HEK293 (cell line): ENCODE results near the gene KLF13.
A peak's percentile ranks its signal among the peaks of the same experiment; 100 is the strongest.

ENCODE experiments used
- CTCF ChIA-PET: fragments of 350-600 bp; formaldehyde crosslinking; extraction: SDS; loops from one replicate; lab custom pipeline; 2021; ENCODE audit warnings: antibody characterized with exemption; lab: Yijun Ruan, JAX
- POLR2A ChIA-PET: fragments of 300-600 bp; formaldehyde crosslinking; extraction: SDS; loops from one replicate; lab custom pipeline; 2020; ENCODE audit warnings: antibody characterized with exemption, inconsistent platforms; lab: Yijun Ruan, JAX
- H3K27ac ChIP-seq: fragments of 200-500 bp; sonication (Bioruptor generic); 2 replicates; pipeline ENCODE4 v1.5.1; 2014; ENCODE audit warnings: low read depth, low read length, control low read depth, inconsistent platforms; ENCODE audit errors: extremely low read depth
- H3K36me3 ChIP-seq, 2 experiments: fragments of 200-500 bp in 1 of 2; sonication (Bioruptor generic) in 1 of 2; 1 replicate in 1 of 2; 2 replicates in 1 of 2; pipeline ENCODE4 v1.5.1; 2014 to 2017; ENCODE audit warnings: inconsistent platforms in 2 of 2, low read length in 2 of 2; ENCODE audit not compliant: control insufficient read depth in 2 of 2, insufficient read depth in 1 of 2
- H3K4me1 ChIP-seq: fragments of 200-500 bp; sonication (Bioruptor generic); 2 replicates; pipeline ENCODE4 v1.5.1; 2014; ENCODE audit warnings: mild to moderate bottlenecking, low read length, inconsistent platforms; ENCODE audit not compliant: control insufficient read depth, insufficient read depth
- H3K4me3 ChIP-seq: 2 replicates; pipeline ENCODE4 v1.5.1; 2011; ENCODE audit warnings: low read depth, mild to moderate bottlenecking, control low read depth, low read length, moderate library complexity
- H3K9me3 ChIP-seq: fragments of 200-500 bp; sonication (Bioruptor generic); 2 replicates; pipeline ENCODE4 v1.5.1; 2014; ENCODE audit warnings: low read depth, low read length, inconsistent platforms; ENCODE audit not compliant: control insufficient read depth, insufficient read depth
- EGR2 ChIP-seq: fragments of 450-650 bp; formaldehyde crosslinking; IDR thresholded peaks from 2 replicates; pipeline ENCODE4 v1.5.1; 2016; ENCODE audit warnings: low read depth, missing biosample characterization, missing genetic modification characterization
- GLIS1 ChIP-seq: fragments of 450-650 bp; formaldehyde crosslinking; IDR thresholded peaks from 2 replicates; pipeline ENCODE4 v1.5.1; 2016; ENCODE audit warnings: missing biosample characterization, missing genetic modification characterization
- HOXC10 ChIP-seq: sonication (generic); formaldehyde crosslinking; IDR thresholded peaks from 2 replicates; pipeline ENCODE4 v1.8.1; 2023; ENCODE audit warnings: mild to moderate bottlenecking, missing genetic modification reagents
- INSM2 ChIP-seq: fragments of 450-650 bp; formaldehyde crosslinking; IDR thresholded peaks from 2 replicates; pipeline ENCODE4 v1.5.1; 2016; ENCODE audit warnings: missing biosample characterization, missing genetic modification characterization
- KLF16 ChIP-seq: fragments of 450-650 bp; formaldehyde crosslinking; IDR thresholded peaks from 2 replicates; pipeline ENCODE4 v1.5.1; 2017; ENCODE audit warnings: missing biosample characterization, missing genetic modification characterization
- MZF1 ChIP-seq: fragments of 450-650 bp; formaldehyde crosslinking; IDR thresholded peaks from 2 replicates; pipeline ENCODE4 v1.5.1; 2017; ENCODE audit warnings: missing biosample characterization, missing genetic modification characterization, borderline replicate concordance
- PRDM1 ChIP-seq: fragments of 450-650 bp; formaldehyde crosslinking; IDR thresholded peaks from 2 replicates; pipeline ENCODE4; 2016; ENCODE audit warnings: missing biosample characterization, missing genetic modification characterization
- PRDM6 ChIP-seq: fragments of 450-650 bp; formaldehyde crosslinking; IDR thresholded peaks from 2 replicates; pipeline ENCODE4 v1.5.1; 2017; ENCODE audit warnings: missing biosample characterization, missing genetic modification characterization
- RBAK ChIP-seq: fragments of 450-650 bp; formaldehyde crosslinking; IDR thresholded peaks from 2 replicates; pipeline ENCODE4 v1.5.1; 2016; ENCODE audit warnings: missing biosample characterization, missing genetic modification characterization
- ZBTB20 ChIP-seq: fragments of 450-650 bp; formaldehyde crosslinking; IDR thresholded peaks from 2 replicates; pipeline ENCODE4 v1.5.1; 2016; ENCODE audit warnings: missing biosample characterization, missing genetic modification characterization
- ZFP37 ChIP-seq: fragments of 450-650 bp; formaldehyde crosslinking; IDR thresholded peaks from 2 replicates; pipeline ENCODE4 v1.5.1; 2016; ENCODE audit warnings: missing biosample characterization, missing genetic modification characterization
- ZFP69B ChIP-seq: fragments of 450-650 bp; formaldehyde crosslinking; IDR thresholded peaks from 2 replicates; pipeline ENCODE4 v1.5.1; 2016; ENCODE audit warnings: missing biosample characterization, missing genetic modification characterization
- ZIC2 ChIP-seq: fragments of 450-650 bp; formaldehyde crosslinking; IDR thresholded peaks from 2 replicates; pipeline ENCODE4 v1.5.1; 2016; ENCODE audit warnings: missing biosample characterization, missing genetic modification characterization
- ZNF112 ChIP-seq: fragments of 450-650 bp; formaldehyde crosslinking; IDR thresholded peaks from 2 replicates; pipeline ENCODE4 v1.5.0; 2017; ENCODE audit warnings: missing biosample characterization, missing genetic modification characterization
- ZNF132 ChIP-seq: fragments of 450-650 bp; formaldehyde crosslinking; IDR thresholded peaks from 2 replicates; pipeline ENCODE4 v1.5.1; 2017; ENCODE audit warnings: missing biosample characterization, missing genetic modification characterization, borderline replicate concordance
- ZNF157 ChIP-seq: fragments of 450-650 bp; formaldehyde crosslinking; IDR thresholded peaks from 2 replicates; pipeline ENCODE4 v1.5.1; 2016; ENCODE audit warnings: missing biosample characterization, missing genetic modification characterization
- ZNF16 ChIP-seq: fragments of 450-650 bp; formaldehyde crosslinking; IDR thresholded peaks from 2 replicates; pipeline ENCODE4 v1.5.1; 2016; ENCODE audit warnings: low read depth, missing biosample characterization, missing genetic modification characterization
- ZNF169 ChIP-seq: fragments of 450-650 bp; formaldehyde crosslinking; IDR thresholded peaks from 2 replicates; pipeline ENCODE4 v1.5.1; 2016; ENCODE audit warnings: missing biosample characterization, missing genetic modification characterization
- ZNF302 ChIP-seq: fragments of 450-650 bp; formaldehyde crosslinking; IDR thresholded peaks from 2 replicates; pipeline ENCODE4 v1.5.1; 2016; ENCODE audit warnings: missing biosample characterization, missing genetic modification characterization, low read depth
- ZNF404 ChIP-seq: fragments of 450-650 bp; formaldehyde crosslinking; IDR thresholded peaks from 2 replicates; pipeline ENCODE4 v1.5.1; 2017; ENCODE audit warnings: missing biosample characterization, missing genetic modification characterization
- ZNF48 ChIP-seq: fragments of 450-650 bp; formaldehyde crosslinking; IDR thresholded peaks from 2 replicates; pipeline ENCODE4 v1.5.1; 2016; ENCODE audit warnings: missing biosample characterization, missing genetic modification characterization
- ZNF571 ChIP-seq: fragments of 450-650 bp; formaldehyde crosslinking; IDR thresholded peaks from 2 replicates; pipeline ENCODE4 v1.5.0; 2017; ENCODE audit warnings: missing biosample characterization, missing genetic modification characterization
- ZNF580 ChIP-seq: fragments of 450-650 bp; formaldehyde crosslinking; IDR thresholded peaks from 2 replicates; pipeline ENCODE4 v1.5.1; 2016; ENCODE audit warnings: missing biosample characterization, missing genetic modification characterization
- ZNF701 ChIP-seq: fragments of 450-650 bp; formaldehyde crosslinking; IDR thresholded peaks from 2 replicates; pipeline ENCODE4 v1.5.1; 2016; ENCODE audit warnings: missing biosample characterization, missing genetic modification characterization
- ZNF791 ChIP-seq: fragments of 450-650 bp; formaldehyde crosslinking; IDR thresholded peaks from 2 replicates; pipeline ENCODE4 v1.5.1; 2016; ENCODE audit warnings: missing biosample characterization, missing genetic modification characterization
- ZSCAN4 ChIP-seq: fragments of 450-650 bp; formaldehyde crosslinking; IDR thresholded peaks from 2 replicates; pipeline ENCODE4 v1.5.1; 2017; ENCODE audit warnings: missing biosample characterization, missing genetic modification characterization
- TF ChIP-seq, protein P1 (sequence below): fragments of 450-650 bp; formaldehyde crosslinking; IDR thresholded peaks from 2 replicates; pipeline ENCODE4 v1.5.1; 2016; ENCODE audit warnings: missing biosample characterization, missing genetic modification characterization, borderline replicate concordance

Gene KLF13

GRCh38 chr15:31362886-31363285 is 36.3 kb downstream of the KLF13 start:
- H3K4me3 ChIP-seq = no peak overlapping the region
- TF ChIP-seq ZNF302 (tag by site-specific recombination) = no peak
- TF ChIP-seq ZNF16 (tag by site-specific recombination) = no peak
- TF ChIP-seq ZNF701 (tag by site-specific recombination) = no peak
- TF ChIP-seq ZNF169 (tag by site-specific recombination) = no peak
- no peak for TF ChIP-seq PRDM1 (tag by site-specific recombination)
- no peak for TF ChIP-seq PRDM6 (tag by site-specific recombination)
- TF ChIP-seq ZNF157 (tag by site-specific recombination) = no peak
- TF ChIP-seq ZNF571 (tag by site-specific recombination) = no peak
- TF ChIP-seq ZNF791 (tag by site-specific recombination) = no peak
- TF ChIP-seq INSM2 (tag by site-specific recombination) = no peak
- no peak for TF ChIP-seq ZNF112
- no peak for TF ChIP-seq ZFP69B (tag by site-specific recombination)
- TF ChIP-seq ZSCAN4 (tag by site-specific recombination) = no peak
- no peak for TF ChIP-seq RBAK (tag by site-specific recombination)
- no peak for TF ChIP-seq GLIS1
- TF ChIP-seq ZNF132 (tag by site-specific recombination) = no peak
- no peak for TF ChIP-seq HOXC10 (CRISPR knock-in tag)
- no peak for TF ChIP-seq ZNF580 (tag by site-specific recombination)
- ChIA-PET POLR2A (no interaction called here), CTCF (no interaction called here)
- no peaks in the 10 kb centered on the region for H3K4me1 ChIP-seq
- H3K36me3 ChIP-seq = no peaks in the 10 kb centered on the region
- no peaks in the 10 kb centered on the region for H3K9me3 ChIP-seq
- no peak overlapping the region for H3K27ac ChIP-seq

DNA sequence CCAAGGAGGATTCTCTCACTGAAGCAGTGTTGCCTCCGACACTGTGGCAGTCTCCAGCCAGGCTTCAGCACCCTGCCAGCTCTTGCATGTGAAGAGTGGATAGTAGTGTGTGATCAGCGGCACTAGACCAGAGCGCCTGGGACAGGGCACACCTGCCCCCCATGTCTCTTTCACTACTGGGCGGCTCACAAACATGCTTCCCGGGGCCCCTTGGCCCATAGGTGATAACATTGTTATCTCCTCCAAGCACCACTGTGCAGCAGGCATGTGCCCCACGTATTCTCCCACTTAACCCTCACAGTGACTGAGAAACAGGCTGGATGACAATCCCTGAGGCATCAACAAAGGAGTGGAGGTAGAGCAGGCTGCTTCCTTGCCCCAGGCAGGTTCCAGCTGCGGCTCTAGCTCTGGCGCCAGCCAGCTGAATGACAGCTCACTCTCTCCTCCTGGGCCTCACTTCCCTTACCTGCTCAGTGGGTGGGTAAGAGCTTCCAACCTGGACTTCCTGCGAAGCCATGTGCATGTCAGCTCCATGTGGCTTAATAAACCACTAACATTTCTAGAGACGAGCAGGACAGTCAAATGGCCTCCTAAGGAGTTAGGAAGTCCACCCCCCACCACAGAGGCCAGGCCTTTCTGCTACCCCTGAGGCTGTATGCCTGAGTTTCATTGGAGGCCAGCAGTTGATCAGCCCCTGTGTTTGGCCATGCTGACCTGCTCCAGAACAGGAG is 37.8 kb downstream of the KLF13 start:
- POLR2A ChIA-PET = no interaction called here
- no peaks in the 10 kb centered on the region for H3K9me3 ChIP-seq
- TF ChIP-seq ZNF48 (tag by site-specific recombination) (no peak), EGR2 (tag by site-specific recombination) (no peak), MZF1 (no peak), ZNF404 (no peak), ZBTB20 (peak; percentile 48), ZIC2 (tag by site-specific recombination) (peak; percentile 77), ZFP37 (tag by site-specific recombination) (no peak), KLF16 (tag by site-specific recombination) (no peak)
- TF ChIP-seq, protein P1, sequence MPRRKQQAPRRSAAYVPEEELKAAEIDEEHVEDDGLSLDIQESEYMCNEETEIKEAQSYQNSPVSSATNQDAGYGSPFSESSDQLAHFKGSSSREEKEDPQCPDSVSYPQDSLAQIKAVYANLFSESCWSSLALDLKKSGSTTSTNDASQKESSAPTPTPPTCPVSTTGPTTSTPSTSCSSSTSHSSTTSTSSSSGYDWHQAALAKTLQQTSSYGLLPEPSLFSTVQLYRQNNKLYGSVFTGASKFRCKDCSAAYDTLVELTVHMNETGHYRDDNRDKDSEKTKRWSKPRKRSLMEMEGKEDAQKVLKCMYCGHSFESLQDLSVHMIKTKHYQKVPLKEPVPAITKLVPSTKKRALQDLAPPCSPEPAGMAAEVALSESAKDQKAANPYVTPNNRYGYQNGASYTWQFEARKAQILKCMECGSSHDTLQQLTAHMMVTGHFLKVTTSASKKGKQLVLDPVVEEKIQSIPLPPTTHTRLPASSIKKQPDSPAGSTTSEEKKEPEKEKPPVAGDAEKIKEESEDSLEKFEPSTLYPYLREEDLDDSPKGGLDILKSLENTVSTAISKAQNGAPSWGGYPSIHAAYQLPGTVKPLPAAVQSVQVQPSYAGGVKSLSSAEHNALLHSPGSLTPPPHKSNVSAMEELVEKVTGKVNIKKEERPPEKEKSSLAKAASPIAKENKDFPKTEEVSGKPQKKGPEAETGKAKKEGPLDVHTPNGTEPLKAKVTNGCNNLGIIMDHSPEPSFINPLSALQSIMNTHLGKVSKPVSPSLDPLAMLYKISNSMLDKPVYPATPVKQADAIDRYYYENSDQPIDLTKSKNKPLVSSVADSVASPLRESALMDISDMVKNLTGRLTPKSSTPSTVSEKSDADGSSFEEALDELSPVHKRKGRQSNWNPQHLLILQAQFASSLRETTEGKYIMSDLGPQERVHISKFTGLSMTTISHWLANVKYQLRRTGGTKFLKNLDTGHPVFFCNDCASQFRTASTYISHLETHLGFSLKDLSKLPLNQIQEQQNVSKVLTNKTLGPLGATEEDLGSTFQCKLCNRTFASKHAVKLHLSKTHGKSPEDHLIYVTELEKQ = no peak
- TF ChIP-seq, all 188 proteins: peak for 2
- no peak overlapping the region for H3K27ac ChIP-seq
- no peak overlapping the region for H3K4me3 ChIP-seq
- no peaks in the 10 kb centered on the region for H3K4me1 ChIP-seq
- H3K36me3 ChIP-seq = no peaks in the 10 kb centered on the region
- CTCF ChIA-PET = no interaction called here
